ENCODE data around the gene CPAMD8.
A peak's percentile ranks its signal among the peaks of the same experiment; 100 is the strongest.

DNA sequence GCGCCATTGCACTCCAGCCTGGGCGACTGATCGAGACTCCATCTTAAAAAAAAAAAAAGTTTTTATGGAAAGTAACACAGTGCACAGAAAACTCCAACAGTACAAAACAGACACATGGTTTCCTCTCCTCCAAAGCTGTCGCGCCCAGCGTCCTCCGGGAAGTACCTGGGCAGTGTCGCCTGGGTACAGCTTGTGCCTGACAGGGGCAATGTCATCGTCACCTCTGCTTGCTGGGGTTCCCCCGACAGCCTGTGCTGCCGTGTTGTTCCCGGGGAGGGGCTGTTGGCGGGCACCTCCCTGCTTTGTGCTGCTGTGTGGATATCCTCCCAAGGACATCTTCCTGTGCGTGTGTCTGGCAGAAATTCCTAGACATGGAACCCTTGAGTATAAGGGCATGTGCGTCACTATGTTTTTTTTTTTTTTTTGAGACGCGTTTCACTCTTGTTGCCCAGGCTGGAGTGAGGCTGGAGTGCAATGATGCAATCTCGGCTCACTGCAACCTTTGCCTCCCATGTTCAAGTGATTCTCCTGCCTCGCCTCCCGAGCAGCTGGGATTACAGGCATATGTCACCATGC, 140.2 kb downstream of the CPAMD8 start:
- peak; percentile 58 for TF ChIP-seq EP300 (IDR thresholded peaks at IDR 0.05)
- no peak for TF ChIP-seq CTCF (IDR thresholded peaks at IDR 0.05)
- TF ChIP-seq POLR2A (IDR thresholded peaks at IDR 0.05), result no peak

Measured in ovary (tissue), 3 donors.